ENCODE data around the gene IL10RB.
"Not testable (repeated sequence)": the region's sequence is repeated elsewhere in the genome, so short reads cannot be mapped to it uniquely, and the experiment has no call there.

Gene IL10RB

DNA sequence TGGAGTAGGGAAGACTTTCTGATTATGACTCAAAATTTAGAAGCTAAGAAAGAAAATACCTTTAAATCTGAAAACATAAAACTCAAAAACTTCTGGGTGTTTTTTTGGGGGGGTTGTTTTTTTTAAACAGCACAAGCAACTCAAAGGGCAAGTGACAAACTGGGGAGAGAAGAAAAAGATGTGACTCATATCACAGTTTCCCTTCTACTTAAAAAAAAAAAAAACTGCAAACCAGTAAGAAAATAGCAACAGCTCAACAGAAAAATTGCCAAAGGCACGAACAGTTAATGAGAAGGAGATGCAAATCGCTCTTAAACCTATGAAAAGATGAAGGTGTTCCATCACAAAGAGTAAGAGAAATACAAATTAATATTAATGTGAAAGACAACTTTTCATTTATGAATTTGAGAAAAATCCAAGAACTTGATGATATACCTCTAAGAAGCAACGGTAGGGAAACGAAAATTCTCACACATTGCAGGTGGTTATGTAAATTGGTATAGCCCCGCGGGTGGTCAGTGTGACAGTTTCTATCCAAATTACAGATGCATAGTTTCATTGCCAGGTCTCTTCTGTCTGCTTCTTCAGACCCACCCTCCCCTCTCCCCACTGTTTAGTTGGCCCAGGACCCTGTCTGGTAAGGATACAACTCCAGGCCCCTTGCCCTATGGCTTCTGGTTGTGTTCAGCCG is 27.5 kb upstream of the IL10RB start:
- H3K27ac ChIP-seq, result peak overlapping the region in 9 of 21 experiments; percentile 11 to 80 (median 52)
- H3K4me3 ChIP-seq, result no peak overlapping the region

- H3K4me3 ChIP-seq, result not testable (repeated sequence)
- peak overlapping the region in 8 of 21 experiments; percentile 11 to 80 (median 54) for H3K27ac ChIP-seq
These were observed 26.5 kb upstream of the IL10RB start for GRCh38 chr21:33239559-33240127.

DNA sequence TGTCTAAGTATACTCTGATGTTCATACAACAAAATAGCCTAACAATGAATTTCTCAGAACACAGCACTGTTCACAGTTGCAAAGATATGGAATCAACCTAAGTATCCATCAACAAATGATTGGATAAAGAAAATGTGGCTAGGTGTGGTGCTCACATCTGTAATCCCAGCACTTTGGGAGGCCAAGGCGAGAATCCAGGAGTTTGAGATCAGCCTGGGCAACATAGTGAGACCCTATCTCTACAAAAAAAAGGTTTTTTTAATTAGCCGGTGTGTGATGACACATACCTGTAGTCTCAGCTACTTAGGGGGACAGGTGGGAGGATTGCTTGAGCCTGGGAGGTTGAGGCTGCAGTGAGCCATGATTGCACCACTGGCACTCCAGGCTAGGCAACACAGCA is 25.8 kb upstream of the IL10RB start:
- H3K4me3 ChIP-seq, result no peak overlapping the region

GRCh38 chr21:33241846-33242245 is 24.3 kb upstream of the IL10RB start:
- Histone ChIP-seq H3K27ac (peak overlapping the region in 1 of 21 experiments; percentile 17), H3K4me3 (no peak overlapping the region)

More for the DNA sequence above, 25.8 kb upstream of the IL10RB start:
- peak overlapping the region in 1 of 21 experiments; percentile 29 for H3K27ac ChIP-seq

DNA sequence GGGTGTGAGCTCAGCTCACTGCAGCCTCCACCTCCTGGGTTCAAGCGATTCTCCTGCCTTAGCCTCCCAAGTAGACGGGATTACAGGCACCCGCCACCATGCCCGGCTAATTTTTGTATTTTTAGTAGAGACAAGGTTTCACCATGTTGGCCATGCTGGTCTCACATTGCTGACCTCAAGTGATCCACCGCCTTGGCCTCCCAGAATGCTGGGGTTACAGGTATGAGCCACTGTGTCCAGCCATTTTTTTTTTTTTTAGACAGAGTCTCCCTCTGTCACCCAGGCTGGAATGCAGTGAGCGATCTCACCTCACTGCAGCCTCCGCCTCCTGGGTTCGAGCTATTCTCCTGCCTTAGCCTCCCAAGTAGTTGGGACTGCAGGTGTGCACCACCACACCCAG is 23.3 kb upstream of the IL10RB start:
- H3K27ac ChIP-seq, H3K4me3 ChIP-seq: not testable (repeated sequence)

DNA sequence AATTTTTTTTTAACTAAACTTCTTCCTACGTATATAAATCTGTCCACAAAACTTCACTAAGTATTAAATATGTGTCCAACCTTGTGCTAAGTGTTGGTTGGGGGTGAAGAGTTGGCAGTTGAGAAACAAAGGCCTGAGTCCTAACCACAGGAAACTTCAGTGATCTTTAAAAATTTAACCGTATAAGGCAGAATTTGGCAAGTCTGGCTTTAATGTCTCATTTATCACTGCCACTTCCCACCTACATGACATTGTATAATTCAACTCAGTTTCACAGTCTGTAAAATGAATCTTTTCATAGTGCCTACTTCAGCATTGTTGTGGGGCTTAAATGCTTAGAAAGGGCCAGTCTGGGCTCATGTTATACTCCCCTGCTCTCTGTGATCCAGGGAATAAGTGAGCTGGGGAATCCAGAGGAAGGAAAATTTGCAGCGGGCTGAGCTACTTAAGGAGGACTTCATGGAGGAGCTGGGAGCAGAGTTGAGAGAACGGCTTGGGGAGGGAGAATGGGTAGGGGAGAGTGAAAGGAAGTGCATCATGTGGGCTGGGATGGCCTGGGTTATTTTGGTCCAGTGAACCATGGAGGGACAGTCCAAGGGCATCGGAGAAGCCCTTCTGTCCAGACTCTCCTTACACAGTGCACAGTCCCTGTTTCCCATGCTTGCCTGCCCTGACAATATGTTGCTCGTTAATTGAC is 21.9 kb upstream of the IL10RB start:
- H3K4me3 ChIP-seq, result no peak overlapping the region
- H3K27ac ChIP-seq, result peak overlapping the region in 8 of 21 experiments; percentile 8 to 70 (median 46)

DNA sequence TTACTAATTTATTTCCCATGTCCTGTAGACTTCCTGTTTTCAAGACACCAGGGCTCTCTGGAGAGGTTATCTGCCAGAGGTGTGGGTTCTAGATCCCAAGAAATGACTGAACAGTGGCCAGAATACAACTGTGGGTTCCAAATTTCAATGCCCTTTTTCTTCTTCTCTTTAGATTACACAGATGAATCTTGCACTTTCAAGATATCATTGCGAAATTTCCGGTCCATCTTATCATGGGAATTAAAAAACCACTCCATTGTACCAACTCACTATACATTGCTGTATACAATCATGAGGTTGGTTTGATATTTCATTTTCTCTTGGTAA is 21.4 kb upstream of the IL10RB start:
- no peak overlapping the region for H3K4me3 ChIP-seq
- H3K27ac ChIP-seq, result peak overlapping the region in 5 of 21 experiments; percentile 20 to 70 (median 48)

DNA sequence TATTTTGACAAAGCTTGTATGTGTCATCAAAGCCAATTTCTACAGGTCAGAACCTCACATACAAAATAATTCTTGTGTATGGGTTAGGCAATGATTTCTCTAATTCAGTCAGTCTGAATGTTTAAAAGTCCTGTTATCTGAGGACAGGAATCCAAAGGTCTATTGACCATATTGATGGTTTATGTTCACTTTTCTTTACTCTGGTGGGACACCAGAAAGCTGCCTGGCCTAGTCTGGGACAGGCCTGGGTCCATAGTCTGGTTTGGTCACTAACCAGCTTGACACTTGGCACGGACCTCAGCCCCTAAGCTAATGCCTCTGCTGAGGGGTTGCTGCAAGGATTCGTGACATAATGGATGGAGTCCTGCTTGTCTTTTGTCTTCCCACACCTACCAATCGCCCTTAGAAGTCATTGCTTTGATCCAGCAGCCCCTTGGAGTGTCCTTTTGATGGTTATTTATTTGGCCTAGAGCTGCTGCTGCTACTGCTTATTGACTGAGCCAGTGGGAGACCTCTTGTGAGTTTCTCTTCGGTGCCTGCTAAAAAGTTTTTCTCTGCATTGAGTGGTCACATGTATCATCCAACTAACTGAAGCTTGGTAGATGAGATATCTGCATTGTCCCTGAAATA is 20.8 kb upstream of the IL10RB start:
- no peak overlapping the region for H3K4me3 ChIP-seq
- peak overlapping the region in 1 of 21 experiments; percentile 70 for H3K27ac ChIP-seq

DNA sequence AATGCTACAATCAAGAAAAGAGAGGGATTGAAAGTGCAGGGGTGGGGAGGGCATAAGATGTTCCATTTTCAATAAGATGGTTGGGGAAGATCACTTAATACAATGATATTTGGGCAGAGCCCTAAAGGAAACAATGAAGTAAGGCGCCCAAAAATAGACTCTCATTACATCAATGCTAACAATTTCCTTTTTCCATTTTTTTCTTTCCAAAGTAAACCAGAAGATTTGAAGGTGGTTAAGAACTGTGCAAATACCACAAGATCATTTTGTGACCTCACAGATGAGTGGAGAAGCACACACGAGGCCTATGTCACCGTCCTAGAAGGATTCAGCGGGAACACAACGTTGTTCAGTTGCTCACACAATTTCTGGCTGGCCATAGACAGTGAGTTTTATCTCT is 19.7 kb upstream of the IL10RB start:
- Histone ChIP-seq H3K4me3 (no peak overlapping the region), H3K27ac (no peak overlapping the region)

GRCh38 chr21:33246963-33247362 is 19.2 kb upstream of the IL10RB start:
- no peak overlapping the region for H3K27ac ChIP-seq
- no peak overlapping the region for H3K4me3 ChIP-seq

GRCh38 chr21:33247599-33247998 is 18.6 kb upstream of the IL10RB start:
- Histone ChIP-seq H3K4me3 (no peak overlapping the region), H3K27ac (no peak overlapping the region)

DNA sequence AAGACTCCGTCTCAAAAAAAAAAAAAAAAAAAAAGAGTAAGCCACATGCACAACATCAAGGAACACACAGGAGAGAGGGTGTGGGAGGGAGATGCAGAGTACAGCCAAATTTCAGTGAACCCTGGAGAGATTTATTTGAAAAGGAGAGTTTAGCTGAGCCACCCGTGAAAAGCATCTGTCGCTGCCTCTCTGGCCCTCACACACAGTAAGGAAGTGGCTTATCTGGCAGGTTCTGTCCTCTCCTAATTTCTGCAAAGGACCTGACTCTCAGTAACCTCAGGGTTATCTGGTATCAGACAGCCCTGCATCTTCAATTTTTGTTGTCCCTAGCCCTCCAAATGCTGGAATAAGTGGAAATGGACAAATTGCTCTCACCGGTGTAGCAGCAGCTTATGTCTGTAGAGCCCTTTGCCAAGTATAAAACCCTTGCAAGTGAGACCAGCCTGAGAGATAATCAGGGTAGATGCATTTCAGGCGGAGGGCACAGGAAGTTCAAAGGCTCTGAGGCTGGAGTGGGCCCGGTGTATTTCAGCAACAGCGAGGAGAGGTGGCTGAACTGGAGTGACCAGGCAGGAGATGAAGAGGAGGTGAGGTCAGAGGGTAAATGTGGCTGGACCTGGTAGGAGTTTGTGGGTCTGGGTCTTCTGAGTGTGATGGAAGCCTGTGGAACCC is 16.7 kb upstream of the IL10RB start:
- Histone ChIP-seq H3K4me3 (no peak overlapping the region), H3K27ac (no peak overlapping the region)

DNA sequence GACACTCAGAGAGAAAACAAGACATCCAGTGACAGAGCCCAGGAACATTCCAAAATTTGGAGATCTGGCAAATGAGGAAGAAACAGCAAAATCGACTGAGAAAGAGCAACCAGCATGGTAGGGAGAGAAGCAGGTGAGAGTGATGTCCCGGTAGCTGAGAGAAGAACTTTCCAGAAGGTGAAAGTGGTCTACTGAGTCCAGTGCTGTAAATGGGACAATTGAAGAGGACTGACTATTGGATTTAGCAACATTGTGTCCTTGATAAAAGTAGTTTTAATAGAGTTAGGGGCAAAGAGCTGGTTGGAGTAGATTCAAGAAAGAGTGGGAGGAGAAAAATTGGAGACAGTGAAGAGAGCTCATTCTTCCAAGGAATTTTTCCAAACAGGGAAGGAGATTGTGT is 15.0 kb upstream of the IL10RB start:
- H3K27ac ChIP-seq, result no peak overlapping the region

GRCh38 chr21:33253382-33253781 is 12.8 kb upstream of the IL10RB start:
- not testable (repeated sequence) for H3K4me3 ChIP-seq, H3K27ac ChIP-seq

More for the DNA sequence above, 15.0 kb upstream of the IL10RB start:
- H3K4me3 ChIP-seq, result no peak overlapping the region

DNA sequence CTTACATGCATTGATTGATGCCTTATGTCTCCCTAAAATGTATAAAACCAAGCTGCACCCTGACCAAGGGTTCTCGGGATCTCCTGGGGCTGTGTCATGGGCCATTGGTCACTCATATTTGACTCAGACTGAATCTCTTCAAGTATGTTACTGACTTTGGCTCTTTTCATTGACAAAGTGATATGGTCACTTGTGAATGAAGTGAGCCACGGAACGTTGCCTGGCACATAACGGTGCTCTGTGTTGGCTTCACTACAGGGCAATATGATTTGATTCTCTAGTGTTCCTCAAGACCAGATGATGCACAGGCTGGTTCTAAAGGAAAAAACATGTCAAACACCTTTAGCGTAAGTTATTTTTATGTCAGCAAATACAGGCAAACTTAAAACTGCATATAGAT is 11.4 kb upstream of the IL10RB start:
- Histone ChIP-seq H3K4me3 (no peak overlapping the region), H3K27ac (no peak overlapping the region)

- no peak overlapping the region for H3K4me3 ChIP-seq
- H3K27ac ChIP-seq, result no peak overlapping the region
These were observed 10.8 kb upstream of the IL10RB start for GRCh38 chr21:33255404-33255803.

- Histone ChIP-seq H3K27ac (no peak overlapping the region), H3K4me3 (no peak overlapping the region)
These were observed 10.1 kb upstream of the IL10RB start for GRCh38 chr21:33256019-33256418.

DNA sequence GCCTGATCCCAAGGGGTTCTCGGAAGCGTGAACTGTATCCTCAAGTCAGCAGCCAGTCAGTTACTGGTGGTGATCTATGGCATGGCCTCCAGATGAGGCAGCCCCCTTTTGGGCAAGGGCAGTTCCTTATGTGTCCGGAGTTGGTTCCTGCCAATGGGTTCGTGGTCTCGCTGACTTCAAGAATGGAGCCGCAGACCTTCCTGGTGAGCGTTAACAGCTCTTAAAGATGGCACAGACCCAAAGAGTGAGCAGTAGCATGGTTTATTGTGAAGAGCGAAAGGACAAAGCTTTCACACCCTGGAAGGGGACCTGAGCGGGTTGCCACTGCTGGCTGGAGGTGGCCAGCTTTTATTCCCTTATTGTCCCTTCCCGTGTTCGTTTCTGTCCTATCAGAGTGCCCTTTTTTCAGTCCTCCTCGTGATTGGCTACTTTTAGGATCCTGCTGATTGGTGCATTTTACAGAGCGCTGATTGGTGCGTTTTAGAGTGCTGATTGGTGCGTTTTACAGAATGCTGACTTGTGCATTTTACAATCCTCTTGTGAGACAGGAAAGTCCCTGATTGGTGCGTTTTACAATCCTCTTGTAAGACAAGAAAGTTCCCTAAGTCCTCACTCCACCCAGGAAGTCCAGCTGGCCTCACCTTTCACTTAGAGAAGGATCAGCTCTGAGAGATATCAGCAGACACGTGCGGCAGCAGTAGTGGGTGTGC is 8.9 kb upstream of the IL10RB start:
- no peak overlapping the region for H3K4me3 ChIP-seq
- H3K27ac ChIP-seq, result no peak overlapping the region

- H3K27ac ChIP-seq, result no peak overlapping the region
- no peak overlapping the region for H3K4me3 ChIP-seq
These were observed 7.7 kb upstream of the IL10RB start for GRCh38 chr21:33258475-33258874.

DNA sequence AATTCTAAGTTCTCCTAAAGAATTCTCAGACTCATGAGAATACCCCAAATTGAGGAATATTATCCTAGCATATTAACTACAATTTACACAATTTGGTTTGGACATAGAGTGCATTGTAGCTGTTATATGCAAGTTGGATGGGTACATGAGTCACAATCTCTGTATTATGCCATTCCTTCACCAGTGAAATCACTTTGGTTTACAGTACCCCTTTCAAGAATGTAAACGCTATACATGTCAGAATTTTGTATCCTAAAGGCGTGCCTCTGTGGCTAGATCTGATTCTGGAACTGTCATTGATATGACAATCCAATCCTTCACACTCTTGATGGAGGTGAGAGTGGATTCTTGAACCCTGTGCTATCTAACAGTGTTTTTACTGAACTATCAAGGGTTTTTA is 6.7 kb upstream of the IL10RB start:
- no peak overlapping the region for H3K4me3 ChIP-seq
- H3K27ac ChIP-seq, result peak overlapping the region in 1 of 21 experiments; percentile 29
